GM18520 (cell line): ENCODE results near the gene USP6NL.

ENCODE experiments used
- ATAC-seq: cut with Tn5 transposase; IDR thresholded peaks from one replicate; pipeline ENCODE4 v1.9.1; 2021; ENCODE audit not compliant: unreplicated experiment

Gene USP6NL

DNA sequence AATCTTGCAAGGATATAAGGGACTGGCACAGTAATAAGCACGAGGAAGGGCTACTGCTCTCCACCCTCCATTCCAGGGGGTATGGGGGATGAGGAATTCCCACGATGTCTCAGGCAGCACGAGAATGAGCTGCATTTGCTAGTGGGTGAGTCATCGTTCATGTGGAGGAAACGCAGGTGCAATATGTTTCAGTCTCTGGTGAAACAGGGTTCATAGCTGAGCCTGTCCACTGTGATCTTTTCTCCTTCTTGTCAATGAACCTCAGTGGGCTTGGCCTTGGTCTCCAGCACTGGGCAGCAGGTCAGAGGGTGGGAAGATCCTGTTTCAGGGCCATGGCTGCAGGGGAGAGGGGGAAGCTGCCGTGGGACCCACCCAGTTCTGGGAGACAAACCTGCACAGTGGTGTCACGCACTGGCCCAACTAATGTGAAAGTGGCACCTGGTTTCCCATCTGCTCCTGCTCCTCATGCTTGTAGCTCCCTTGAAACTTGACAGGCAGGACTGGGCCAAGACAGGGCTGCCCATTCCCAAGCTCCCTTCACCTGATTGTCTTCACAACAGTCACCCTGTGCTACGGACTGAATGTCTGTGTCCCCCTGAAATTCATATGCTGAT lies 181.9 kb downstream of the USP6NL start:
- ATAC-seq = no peak

- ATAC-seq = no peak
Measured at GRCh38 chr10:11425676-11426075, 185.8 kb downstream of the USP6NL start.

- ATAC-seq = no peak
Measured at GRCh38 chr10:11425296-11425610, 186.2 kb downstream of the USP6NL start.

DNA sequence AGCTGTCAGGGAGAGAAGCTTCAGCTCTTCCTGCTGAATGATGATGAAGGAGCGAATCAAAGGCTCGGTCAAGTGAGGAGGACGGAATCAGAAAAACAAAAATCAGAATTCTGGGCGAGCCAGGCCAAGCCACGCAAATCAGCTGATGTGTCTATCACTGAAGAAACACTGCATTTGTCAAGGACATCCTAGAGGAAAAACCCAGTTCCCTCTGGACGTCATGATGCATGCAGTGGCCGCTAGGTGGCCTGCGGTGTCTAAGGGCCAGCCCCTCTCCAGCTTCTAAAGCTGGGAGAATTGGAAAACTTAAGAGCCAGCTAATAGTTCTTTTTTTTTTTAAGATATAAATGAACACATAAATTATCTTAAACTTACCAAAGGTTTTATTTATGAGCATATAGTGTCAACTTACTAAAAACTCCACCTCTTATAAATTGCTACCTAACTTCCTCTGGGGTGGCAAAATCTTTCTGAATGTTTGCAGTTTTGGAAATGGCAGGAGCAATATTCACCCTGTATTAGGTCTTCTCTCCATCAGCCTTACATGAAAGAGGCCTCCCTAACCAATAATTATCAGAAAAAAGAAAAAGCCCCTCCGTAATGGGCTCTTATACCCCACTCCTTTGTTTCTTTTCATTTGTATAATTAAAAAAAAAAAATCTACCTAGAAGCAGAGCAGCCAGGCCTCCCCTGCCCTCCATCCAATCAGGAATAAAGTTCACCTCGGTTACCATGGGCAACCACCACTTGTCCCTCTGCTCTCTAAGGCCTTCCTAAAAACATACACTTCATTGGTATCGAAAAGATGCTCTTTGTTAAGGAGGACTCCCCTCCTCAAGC lies 186.8 kb downstream of the USP6NL start:
- ATAC-seq = no peak

DNA sequence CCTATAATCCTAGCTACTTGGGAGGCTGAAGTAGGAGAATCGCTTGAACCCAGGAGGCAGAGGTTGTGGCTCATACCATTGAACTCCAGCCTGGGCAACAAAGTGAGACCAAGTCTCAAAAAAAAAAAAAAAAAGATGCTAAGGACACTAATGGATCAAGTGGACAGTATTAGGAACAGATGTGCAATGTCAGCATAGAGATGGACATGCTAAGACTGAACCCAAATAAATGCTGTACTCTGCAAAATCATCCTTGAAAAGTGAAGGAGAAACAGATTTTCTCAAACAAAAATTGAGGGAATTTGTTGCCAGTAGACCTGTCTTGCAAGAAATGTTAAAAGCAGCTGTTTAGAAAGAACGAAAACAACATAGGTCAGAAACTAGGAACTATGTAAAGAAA lies 194.5 kb downstream of the USP6NL start:
- no peak for ATAC-seq

- ATAC-seq = no peak
Measured at GRCh38 chr10:11415095-11415494, 196.4 kb downstream of the USP6NL start.

GRCh38 chr10:11414314-11415038 lies 197.0 kb downstream of the USP6NL start:
- no peak for ATAC-seq

DNA sequence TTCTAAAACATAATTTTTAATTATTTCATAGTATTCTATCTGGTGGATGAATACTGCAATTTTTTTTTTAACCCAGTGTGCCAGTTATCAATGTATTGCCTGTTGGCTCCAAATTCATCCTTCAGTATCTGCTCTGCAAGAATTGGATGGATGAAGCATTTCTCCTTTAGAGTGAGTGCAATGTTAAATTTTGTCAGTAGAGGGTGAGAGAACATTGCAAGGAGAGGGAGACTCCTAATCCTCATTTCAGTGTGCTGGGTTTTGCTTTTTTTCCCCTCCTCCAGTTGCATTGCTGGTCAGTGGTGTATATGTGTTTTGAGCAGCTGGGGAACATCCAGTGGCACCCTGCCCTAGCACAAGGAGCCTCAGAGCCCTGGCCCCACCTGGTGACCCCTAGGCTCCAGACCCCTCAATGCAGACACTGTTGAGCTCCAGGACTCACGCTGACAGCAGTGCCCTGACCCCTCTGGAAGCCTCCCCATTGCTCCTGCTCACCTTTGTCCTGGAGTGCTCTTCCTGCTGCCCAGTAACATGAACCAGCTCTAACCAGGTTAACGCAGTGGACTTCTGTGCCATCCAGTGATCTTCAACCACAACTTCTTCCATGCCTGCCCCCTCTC lies 199.4 kb downstream of the USP6NL start:
- no peak for ATAC-seq

- ATAC-seq = no peak
Measured at GRCh38 chr10:11409357-11409756, 202.1 kb downstream of the USP6NL start.

DNA sequence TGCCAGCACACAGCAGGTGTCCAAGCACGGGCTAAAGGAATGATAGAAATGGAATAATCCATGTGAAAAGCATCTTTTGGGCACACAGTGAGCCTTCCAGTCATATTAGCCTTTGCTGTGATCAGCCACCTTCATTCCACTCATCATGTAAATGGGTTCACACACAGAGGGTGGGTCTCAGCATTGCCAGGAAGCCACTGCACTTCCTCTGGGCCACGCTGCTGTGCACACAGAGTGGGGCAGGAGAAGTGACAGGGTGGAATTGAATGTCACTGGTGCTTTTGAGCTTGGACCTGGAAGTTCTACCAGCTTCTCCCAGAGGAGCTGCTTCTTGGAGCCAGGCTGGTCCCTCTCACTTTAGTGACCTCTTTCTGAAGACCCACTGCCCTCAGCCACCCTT lies 203.5 kb downstream of the USP6NL start:
- no peak for ATAC-seq

GRCh38 chr10:11406746-11407145 lies 204.7 kb downstream of the USP6NL start:
- no peak for ATAC-seq

DNA sequence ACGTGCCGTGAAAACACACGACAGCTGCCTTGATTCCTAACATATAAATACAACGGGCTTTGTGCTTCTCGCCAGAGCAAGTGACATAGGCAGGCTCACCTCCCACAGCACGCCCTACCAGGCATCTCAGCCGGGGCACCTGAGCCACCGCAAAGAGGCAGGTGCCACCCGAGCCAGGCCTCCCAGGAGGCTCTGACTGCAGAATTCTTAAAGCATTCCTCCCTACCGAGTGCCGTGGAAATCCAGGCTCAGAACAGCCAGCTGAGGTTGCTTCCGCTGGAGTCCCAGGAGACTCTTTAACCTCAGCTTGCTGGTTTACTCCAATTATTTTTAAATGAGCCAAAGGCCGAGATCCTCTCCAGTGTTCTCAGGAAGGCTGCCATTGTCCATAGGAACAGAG lies 206.5 kb downstream of the USP6NL start:
- no peak for ATAC-seq
